ENCODE results near the gene PTPN4.

DNA sequence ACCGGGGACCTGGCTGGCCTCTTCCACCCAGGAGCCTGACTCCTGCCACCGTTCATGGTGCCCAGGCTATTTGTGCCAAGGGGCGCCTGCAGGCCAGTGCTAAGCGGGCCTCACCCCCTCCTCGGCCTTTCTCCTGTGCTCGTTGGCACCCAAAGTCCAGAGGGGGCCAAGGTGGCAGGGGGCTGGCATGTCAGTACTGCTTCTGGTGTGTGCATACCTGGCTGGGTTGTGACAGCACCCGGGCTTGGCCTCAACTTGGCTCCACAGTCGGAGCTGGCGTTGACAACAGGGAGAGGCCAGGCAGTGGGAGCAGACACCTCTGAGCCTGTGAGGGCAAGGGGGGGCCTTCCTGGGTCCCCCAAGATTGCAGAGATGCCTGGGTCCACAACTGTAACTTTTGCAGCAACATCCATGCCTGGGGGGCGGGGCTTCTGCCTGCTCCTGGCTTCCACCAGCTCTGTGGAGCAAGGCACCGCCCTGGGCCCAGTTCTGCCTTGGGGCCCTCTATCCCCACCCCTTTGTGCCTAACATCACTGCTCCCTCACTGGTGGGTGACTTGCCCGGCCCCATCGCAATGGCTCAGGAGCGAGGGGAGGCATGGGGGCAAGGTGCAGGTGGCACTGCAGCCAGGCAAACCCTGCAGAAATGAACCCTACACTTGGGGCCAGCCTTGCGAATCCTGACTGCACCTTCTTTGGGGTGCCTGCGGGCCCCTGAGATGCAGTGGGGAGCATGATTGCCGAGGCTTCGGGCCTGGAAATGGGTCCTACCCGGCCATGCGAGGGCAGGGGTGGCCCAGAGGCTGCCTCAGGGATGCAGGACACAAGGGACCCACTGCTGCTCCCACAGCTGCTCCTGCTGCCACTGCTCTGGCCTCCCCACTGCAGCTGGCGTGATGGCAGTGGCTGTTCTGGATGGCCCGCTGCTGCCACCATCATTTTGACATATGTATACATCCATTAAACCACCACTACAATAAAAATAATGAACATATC, 35.9 kb downstream of the PTPN4 start:
- TF ChIP-seq, protein P1, sequence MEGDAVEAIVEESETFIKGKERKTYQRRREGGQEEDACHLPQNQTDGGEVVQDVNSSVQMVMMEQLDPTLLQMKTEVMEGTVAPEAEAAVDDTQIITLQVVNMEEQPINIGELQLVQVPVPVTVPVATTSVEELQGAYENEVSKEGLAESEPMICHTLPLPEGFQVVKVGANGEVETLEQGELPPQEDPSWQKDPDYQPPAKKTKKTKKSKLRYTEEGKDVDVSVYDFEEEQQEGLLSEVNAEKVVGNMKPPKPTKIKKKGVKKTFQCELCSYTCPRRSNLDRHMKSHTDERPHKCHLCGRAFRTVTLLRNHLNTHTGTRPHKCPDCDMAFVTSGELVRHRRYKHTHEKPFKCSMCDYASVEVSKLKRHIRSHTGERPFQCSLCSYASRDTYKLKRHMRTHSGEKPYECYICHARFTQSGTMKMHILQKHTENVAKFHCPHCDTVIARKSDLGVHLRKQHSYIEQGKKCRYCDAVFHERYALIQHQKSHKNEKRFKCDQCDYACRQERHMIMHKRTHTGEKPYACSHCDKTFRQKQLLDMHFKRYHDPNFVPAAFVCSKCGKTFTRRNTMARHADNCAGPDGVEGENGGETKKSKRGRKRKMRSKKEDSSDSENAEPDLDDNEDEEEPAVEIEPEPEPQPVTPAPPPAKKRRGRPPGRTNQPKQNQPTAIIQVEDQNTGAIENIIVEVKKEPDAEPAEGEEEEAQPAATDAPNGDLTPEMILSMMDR (conservative IDR thresholded peaks at IDR 0.05), result no peak
- no peak for TF ChIP-seq EZH2 (IDR thresholded peaks at IDR 0.05; ENCODE audit: low read depth)

Data from PC-9 (cell line).